H9 (cell line): ENCODE results near the gene EML4. TPM values are rescaled to one million over a fixed set of nuclear protein-coding genes. Genes with fewer than 3 reads are reported as not detected.

ENCODE experiments used
- DNase-seq: peaks from one replicate; pipeline ENCODE4 v3.0.0-alpha.2; 2017
- H2AFZ ChIP-seq: one replicate; pipeline ENCODE4 v1.6.1; 2013; ENCODE audit warnings: mild to moderate bottlenecking, low read length, control low read depth, moderate library complexity
- H2AK5ac ChIP-seq: 2 replicates; pipeline ENCODE4 v1.6.1; 2013; ENCODE audit warnings: low read length, control low read depth, mixed read lengths; ENCODE audit not compliant: insufficient read length
- H2BK120ac ChIP-seq: one replicate; pipeline ENCODE4 v1.6.1; 2013; ENCODE audit warnings: low read depth, mild to moderate bottlenecking, low read length, control low read depth, inconsistent platforms; ENCODE audit not compliant: poor library complexity, severe bottlenecking
- H2BK12ac ChIP-seq: 2 replicates; pipeline ENCODE4 v1.6.1; 2013; ENCODE audit warnings: low read length, control low read depth, mixed read lengths, low read depth; ENCODE audit not compliant: insufficient read length
- H2BK15ac ChIP-seq: 2 replicates; pipeline ENCODE4 v1.6.1; 2013; ENCODE audit warnings: low read depth, low read length, control low read depth
- H2BK20ac ChIP-seq: one replicate; pipeline ENCODE4 v1.6.1; 2013; ENCODE audit warnings: low read depth, mild to moderate bottlenecking, low read length, control low read depth, inconsistent platforms; ENCODE audit not compliant: poor library complexity, severe bottlenecking
- H2BK5ac ChIP-seq: 2 replicates; pipeline ENCODE4 v1.6.1; 2013; ENCODE audit warnings: low read length, control low read depth, mixed read lengths; ENCODE audit not compliant: insufficient read length
- H3K14ac ChIP-seq: 2 replicates; pipeline ENCODE4 v1.6.1; 2013; ENCODE audit warnings: low read length, control low read depth; ENCODE audit not compliant: insufficient read depth
- H3K18ac ChIP-seq: 2 replicates; pipeline ENCODE4 v1.6.1; 2013; ENCODE audit warnings: low read depth, mild to moderate bottlenecking, mixed read lengths, low read length, control low read depth; ENCODE audit not compliant: insufficient read length
- H3K23ac ChIP-seq: 2 replicates; pipeline ENCODE4 v1.6.1; 2013; ENCODE audit warnings: low read length, control low read depth, mixed read lengths, low read depth; ENCODE audit not compliant: insufficient read length
- H3K23me2 ChIP-seq: 2 replicates; pipeline ENCODE4 v1.6.1; 2013; ENCODE audit warnings: low read depth, mild to moderate bottlenecking, mixed read lengths, low read length, control low read depth; ENCODE audit not compliant: insufficient read length, poor library complexity, severe bottlenecking
- H3K27ac ChIP-seq: 2 replicates; pipeline ENCODE4 v1.5.1; 2013; ENCODE audit warnings: low read length, control low read depth, mixed read lengths, low read depth; ENCODE audit not compliant: insufficient read length
- H3K27me3 ChIP-seq: 2 replicates; pipeline ENCODE4 v1.6.1; 2013; ENCODE audit warnings: low read length, control low read depth, inconsistent platforms; ENCODE audit not compliant: insufficient read depth
- H3K4ac ChIP-seq: 2 replicates; pipeline ENCODE4 v1.6.1; 2013; ENCODE audit warnings: low read depth, mild to moderate bottlenecking, control low read depth, inconsistent platforms, low read length, moderate library complexity
- H3K4me1 ChIP-seq: 2 replicates; pipeline ENCODE4 v1.6.1; 2013; ENCODE audit warnings: low read length, control low read depth, inconsistent platforms; ENCODE audit not compliant: insufficient read depth
- H3K4me2 ChIP-seq: 2 replicates; pipeline ENCODE4 v1.6.1; 2013; ENCODE audit warnings: low read length, control low read depth, mixed read lengths; ENCODE audit not compliant: insufficient read length, insufficient read depth
- H3K56ac ChIP-seq: 2 replicates; pipeline ENCODE4 v1.6.1; 2013; ENCODE audit warnings: low read depth, mild to moderate bottlenecking, mixed read lengths, low read length, control low read depth; ENCODE audit not compliant: insufficient read length
- H3K79me1 ChIP-seq: 2 replicates; pipeline ENCODE4 v1.6.1; 2013; ENCODE audit warnings: low read depth, mild to moderate bottlenecking, moderate library complexity, low read length, control low read depth, inconsistent platforms; ENCODE audit not compliant: insufficient read depth, poor library complexity, severe bottlenecking
- H3K79me2 ChIP-seq: 2 replicates; pipeline ENCODE4 v1.6.1; 2013; ENCODE audit warnings: low read length, control low read depth, inconsistent platforms; ENCODE audit not compliant: insufficient read depth
- H3K9ac ChIP-seq: 2 replicates; pipeline ENCODE4 v1.6.1; 2013; ENCODE audit warnings: low read length, control low read depth, mixed read lengths; ENCODE audit not compliant: insufficient read length; ENCODE audit errors: extremely low read depth
- H3K9me3 ChIP-seq: one replicate; pipeline ENCODE4 v1.6.1; 2013; ENCODE audit warnings: low read depth, low read length, inconsistent platforms; ENCODE audit not compliant: control insufficient read depth
- H3T11ph ChIP-seq: one replicate; pipeline ENCODE4 v1.6.1; 2013; ENCODE audit warnings: mild to moderate bottlenecking, low read length, control low read depth, inconsistent platforms
- H4K20me1 ChIP-seq: one replicate; pipeline ENCODE4 v1.6.1; 2013; ENCODE audit not compliant: control insufficient read depth, insufficient read length, insufficient read depth
- H4K5ac ChIP-seq: 2 replicates; pipeline ENCODE4 v1.6.1; 2013; ENCODE audit warnings: low read depth, mild to moderate bottlenecking, mixed read lengths, low read length, control low read depth; ENCODE audit not compliant: insufficient read length
- H4K8ac ChIP-seq: replicated peaks from 2 replicates; pipeline ENCODE4 v1.6.1; 2013; ENCODE audit warnings: low read length, control low read depth, mixed read lengths, low read depth; ENCODE audit not compliant: insufficient read length
- H4K91ac ChIP-seq: 2 replicates; pipeline ENCODE4 v1.6.1; 2013; ENCODE audit warnings: low read depth, mild to moderate bottlenecking, moderate library complexity, mixed read lengths, low read length, control low read depth; ENCODE audit not compliant: insufficient read length
- H3K27ac Mint-ChIP-seq, 3 experiments: 2 replicates in 2 of 3; 3 replicates in 1 of 3; pipeline ENCODE4 v1.8.0; 2020 to 2021; ENCODE audit warnings: mixed read lengths in 3 of 3, mild to moderate bottlenecking in 1 of 3, moderate library complexity in 1 of 3
- H3K27me3 Mint-ChIP-seq: 2 replicates; pipeline ENCODE4 v1.8.0; 2021; ENCODE audit warnings: low read depth, mild to moderate bottlenecking, moderate library complexity, mixed read lengths
- H3K36me3 Mint-ChIP-seq, 3 experiments: 2 replicates in 2 of 3; 3 replicates in 1 of 3; pipeline ENCODE4 v1.8.0; 2020 to 2021; ENCODE audit warnings: low read depth in 3 of 3, mixed read lengths in 3 of 3; ENCODE audit not compliant: insufficient read depth in 1 of 3
- H3K4me1 Mint-ChIP-seq, 2 experiments: 2 replicates each; pipeline ENCODE4 v1.8.0; 2020; ENCODE audit warnings: mixed read lengths in 2 of 2
- H3K4me3 Mint-ChIP-seq, 2 experiments: 2 replicates in 1 of 2; 3 replicates in 1 of 2; pipeline ENCODE4 v1.8.0; 2020 to 2021; ENCODE audit warnings: mild to moderate bottlenecking in 2 of 2, mixed read lengths in 2 of 2, moderate library complexity in 1 of 2
- H3K9me3 Mint-ChIP-seq, 2 experiments: 2 replicates in 1 of 2; 3 replicates in 1 of 2; pipeline ENCODE4 v1.8.0; 2020; ENCODE audit warnings: mild to moderate bottlenecking in 2 of 2, mixed read lengths in 2 of 2, moderate library complexity in 1 of 2
- WGBS: extraction: QIAGEN DNeasy Blood & Tissue Kit; methylation state at CpG from one replicate; pipeline ENCODE4 v1.1.7; 2013; ENCODE audit warnings: missing lambda C conversion rate, low lambda C conversion rate, mixed read lengths; ENCODE audit not compliant: insufficient read length; ENCODE audit errors: extremely low coverage; 5-methylcytosine and 5-hydroxymethylcytosine counted together
- total RNA-seq: library from RNA; stranded (reverse); gene quantifications from 2 replicates; pipeline ENCODE4 v1.2.1, GENCODE V29; 2021
- TF ChIP-seq, protein P1 (sequence below): fragments of 200-600 bp; sonication (generic); conservative IDR thresholded peaks from 3 replicates; pipeline ENCODE4 v1.8.0; 2021; ENCODE audit warnings: antibody characterized with exemption, mild to moderate bottlenecking

The EML4 gene
- total RNA-seq, 1 experiment from 2014 or later: 68.6 TPM

DNA sequence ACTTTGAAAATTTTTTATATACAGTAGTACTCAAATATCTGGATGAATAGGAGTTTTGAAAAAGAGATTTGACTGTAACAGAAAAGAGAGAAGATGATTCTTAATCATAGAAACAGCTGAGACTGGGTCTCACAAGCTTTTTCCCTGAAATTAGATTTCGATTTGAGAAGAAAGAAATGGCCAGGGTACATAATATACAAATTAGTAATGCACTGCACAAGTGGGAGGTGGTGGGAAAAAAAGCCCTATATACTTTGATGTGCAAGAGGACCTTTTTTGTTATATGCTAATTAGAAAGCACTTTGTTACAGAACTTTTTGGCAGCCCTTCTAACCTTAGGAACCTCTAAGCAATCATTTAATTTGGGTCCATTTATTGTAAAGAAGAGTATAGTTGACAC is 62.9 kb downstream of the EML4 start:
- no peaks in the 10 kb centered on the region for H4K20me1 ChIP-seq
- peaks cover 5% of the 10 kb centered on the region for H3K79me1 ChIP-seq
- no peak overlapping the region for H3K14ac ChIP-seq
- no peak overlapping the region for H3K4me2 ChIP-seq
- H3K27ac ChIP-seq: no peak overlapping the region
- no peak overlapping the region for H4K8ac ChIP-seq
- H3K27me3 ChIP-seq: no peaks in the 10 kb centered on the region
- Mint-ChIP-seq H3K27ac (no peak overlapping the region), H3K36me3 (no peaks in the 10 kb centered on the region), H3K27me3 (no peaks in the 10 kb centered on the region), H3K4me1 (peaks cover 9 to 14% of the 10 kb centered on the region in 2 experiments), H3K9me3 (no peaks in the 10 kb centered on the region), H3K4me3 (no peak overlapping the region)
- no peak overlapping the region for H2BK5ac ChIP-seq
- no peaks in the 10 kb centered on the region; the same call in 1 of the 2 replicates for H3K79me2 ChIP-seq
- DNase-seq: no peak
- no peak overlapping the region for H3K56ac ChIP-seq
- H2BK120ac ChIP-seq: no peak overlapping the region
- H3K23me2 ChIP-seq: no peaks in the 10 kb centered on the region
- H3T11ph ChIP-seq: no peak overlapping the region
- no peaks in the 10 kb centered on the region; the same call in 1 of the 2 replicates for H3K4me1 ChIP-seq
- no peak overlapping the region for H2AK5ac ChIP-seq
- H3K9ac ChIP-seq: no peak overlapping the region
- H4K5ac ChIP-seq: no peak overlapping the region
- WGBS: no CpG with 5 or more reads among the region's 1 CpG
- H3K4ac ChIP-seq: no peak overlapping the region
- TF ChIP-seq, protein P1, sequence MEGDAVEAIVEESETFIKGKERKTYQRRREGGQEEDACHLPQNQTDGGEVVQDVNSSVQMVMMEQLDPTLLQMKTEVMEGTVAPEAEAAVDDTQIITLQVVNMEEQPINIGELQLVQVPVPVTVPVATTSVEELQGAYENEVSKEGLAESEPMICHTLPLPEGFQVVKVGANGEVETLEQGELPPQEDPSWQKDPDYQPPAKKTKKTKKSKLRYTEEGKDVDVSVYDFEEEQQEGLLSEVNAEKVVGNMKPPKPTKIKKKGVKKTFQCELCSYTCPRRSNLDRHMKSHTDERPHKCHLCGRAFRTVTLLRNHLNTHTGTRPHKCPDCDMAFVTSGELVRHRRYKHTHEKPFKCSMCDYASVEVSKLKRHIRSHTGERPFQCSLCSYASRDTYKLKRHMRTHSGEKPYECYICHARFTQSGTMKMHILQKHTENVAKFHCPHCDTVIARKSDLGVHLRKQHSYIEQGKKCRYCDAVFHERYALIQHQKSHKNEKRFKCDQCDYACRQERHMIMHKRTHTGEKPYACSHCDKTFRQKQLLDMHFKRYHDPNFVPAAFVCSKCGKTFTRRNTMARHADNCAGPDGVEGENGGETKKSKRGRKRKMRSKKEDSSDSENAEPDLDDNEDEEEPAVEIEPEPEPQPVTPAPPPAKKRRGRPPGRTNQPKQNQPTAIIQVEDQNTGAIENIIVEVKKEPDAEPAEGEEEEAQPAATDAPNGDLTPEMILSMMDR: no peak
- H2AFZ ChIP-seq: no peak overlapping the region
- H4K91ac ChIP-seq: no peak overlapping the region
- H2BK12ac ChIP-seq: no peak overlapping the region
- H2BK15ac ChIP-seq: no peak overlapping the region
- H3K23ac ChIP-seq: no peak overlapping the region
- H2BK20ac ChIP-seq: no peak overlapping the region
- H3K18ac ChIP-seq: no peak overlapping the region
- H3K9me3 ChIP-seq: no peaks in the 10 kb centered on the region
